Thoracic aorta (tissue), 2 donors: ENCODE measurements around the gene FCN3. TPM values are rescaled to one million over a fixed set of nuclear protein-coding genes. Genes with fewer than 3 reads are reported as not detected.
"Not testable (repeated sequence)": the region's sequence is repeated elsewhere in the genome, so short reads cannot be mapped to it uniquely, and the experiment has no call there.

ENCODE experiments used
- ATAC-seq: fragments of 150-250 bp; one replicate; pipeline ENCODE4 v1.8.0; 2017; ENCODE audit warnings: low read depth; ENCODE audit not compliant: insufficient number of reproducible peaks, low FRiP score
- DNase-seq: peaks from one replicate; pipeline ENCODE4 v3.0.0-alpha.2; 2020; ENCODE audit warnings: low spot score
- H3K27ac ChIP-seq, 2 donors: fragments of 200-600 bp; sonication (generic); 1 replicate in 1 of 2; 2 replicates in 1 of 2; pipeline ENCODE4 v1.5.1; 2016; ENCODE audit warnings: mild to moderate bottlenecking in 2 of 2, moderate library complexity in 2 of 2
- H3K27me3 ChIP-seq: fragments of 200-600 bp; sonication (generic); replicated peaks from 2 replicates; pipeline ENCODE4 v1.6.0; 2016; ENCODE audit warnings: mild to moderate bottlenecking; ENCODE audit not compliant: insufficient read depth
- H3K36me3 ChIP-seq: fragments of 200-600 bp; sonication (generic); one replicate; pipeline ENCODE4 v1.5.1; 2016
- H3K4me1 ChIP-seq, 2 donors: fragments of 200-600 bp; sonication (generic); 1 replicate in 1 of 2; 2 replicates in 1 of 2; pipeline versions ENCODE4 v1.5.1 to v1.6.0; 2016; ENCODE audit warnings: low read depth in 2 of 2, mild to moderate bottlenecking in 1 of 2; ENCODE audit not compliant: control insufficient read depth in 1 of 2
- H3K4me3 ChIP-seq: fragments of 200-600 bp; sonication (generic); 2 replicates; pipeline ENCODE4 v1.5.1; 2016; ENCODE audit warnings: mild to moderate bottlenecking
- H3K9me3 ChIP-seq: fragments of 200-600 bp; sonication (generic); 2 replicates; pipeline ENCODE4 v1.5.1; 2016
- total RNA-seq, 2 donors: library from RNA; depleted of rRNA; stranded (reverse); fragments of >200 nt; gene quantifications; one replicate each; pipeline versions ENCODE4 v1.1.0 to v1.2.3, GENCODE V29; 2016
- TF ChIP-seq, protein P1 (sequence below): fragments of 200-600 bp; sonication (generic); IDR thresholded peaks from one replicate; pipeline ENCODE4 v1.5.1; 2019; ENCODE audit warnings: antibody characterized with exemption

Gene FCN3
- total RNA-seq, 2 donors from 2014 or later: 3.5 to 4.5 TPM

DNA sequence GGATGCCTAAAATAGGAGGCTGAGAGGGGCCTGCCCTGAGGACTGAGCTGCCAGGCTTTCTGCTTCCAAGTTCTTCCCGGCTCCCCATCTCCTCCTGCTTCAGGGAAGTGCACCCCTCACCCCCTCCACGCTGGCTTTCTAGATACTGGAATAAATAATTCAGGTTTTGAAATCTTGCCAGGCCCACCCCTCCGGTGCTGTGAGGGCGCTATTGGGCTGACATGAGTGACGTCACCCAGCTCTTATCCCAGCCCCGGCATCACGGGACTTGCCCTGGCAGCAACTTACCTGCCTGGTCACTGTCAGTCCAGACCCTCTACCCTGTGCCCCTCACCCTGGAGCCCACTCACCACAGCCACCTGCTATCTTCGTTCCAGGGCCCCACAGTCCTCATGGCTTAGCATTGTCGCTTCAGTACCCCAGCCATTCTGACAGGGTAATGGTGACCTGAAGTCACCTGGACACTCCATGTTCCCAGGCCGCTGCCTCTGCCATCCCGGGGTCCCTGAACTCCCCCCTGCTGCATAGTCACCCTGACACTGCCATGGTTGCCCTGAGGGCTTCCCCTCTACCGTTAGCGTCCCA is 17.0 kb upstream of the FCN3 start:
- TF ChIP-seq, protein P1, sequence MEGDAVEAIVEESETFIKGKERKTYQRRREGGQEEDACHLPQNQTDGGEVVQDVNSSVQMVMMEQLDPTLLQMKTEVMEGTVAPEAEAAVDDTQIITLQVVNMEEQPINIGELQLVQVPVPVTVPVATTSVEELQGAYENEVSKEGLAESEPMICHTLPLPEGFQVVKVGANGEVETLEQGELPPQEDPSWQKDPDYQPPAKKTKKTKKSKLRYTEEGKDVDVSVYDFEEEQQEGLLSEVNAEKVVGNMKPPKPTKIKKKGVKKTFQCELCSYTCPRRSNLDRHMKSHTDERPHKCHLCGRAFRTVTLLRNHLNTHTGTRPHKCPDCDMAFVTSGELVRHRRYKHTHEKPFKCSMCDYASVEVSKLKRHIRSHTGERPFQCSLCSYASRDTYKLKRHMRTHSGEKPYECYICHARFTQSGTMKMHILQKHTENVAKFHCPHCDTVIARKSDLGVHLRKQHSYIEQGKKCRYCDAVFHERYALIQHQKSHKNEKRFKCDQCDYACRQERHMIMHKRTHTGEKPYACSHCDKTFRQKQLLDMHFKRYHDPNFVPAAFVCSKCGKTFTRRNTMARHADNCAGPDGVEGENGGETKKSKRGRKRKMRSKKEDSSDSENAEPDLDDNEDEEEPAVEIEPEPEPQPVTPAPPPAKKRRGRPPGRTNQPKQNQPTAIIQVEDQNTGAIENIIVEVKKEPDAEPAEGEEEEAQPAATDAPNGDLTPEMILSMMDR: no peak
- no peak overlapping the region for H3K27ac ChIP-seq
- no peaks in the 10 kb centered on the region for H3K27me3 ChIP-seq
- no peak for ATAC-seq
- no peaks in the 10 kb centered on the region for H3K36me3 ChIP-seq
- no peaks in the 10 kb centered on the region for H3K9me3 ChIP-seq
- H3K4me3 ChIP-seq: peak overlapping the region; percentile 77
- no peak for DNase-seq
- peaks cover 11 to 25% of the 10 kb centered on the region in 2 donors for H3K4me1 ChIP-seq

DNA sequence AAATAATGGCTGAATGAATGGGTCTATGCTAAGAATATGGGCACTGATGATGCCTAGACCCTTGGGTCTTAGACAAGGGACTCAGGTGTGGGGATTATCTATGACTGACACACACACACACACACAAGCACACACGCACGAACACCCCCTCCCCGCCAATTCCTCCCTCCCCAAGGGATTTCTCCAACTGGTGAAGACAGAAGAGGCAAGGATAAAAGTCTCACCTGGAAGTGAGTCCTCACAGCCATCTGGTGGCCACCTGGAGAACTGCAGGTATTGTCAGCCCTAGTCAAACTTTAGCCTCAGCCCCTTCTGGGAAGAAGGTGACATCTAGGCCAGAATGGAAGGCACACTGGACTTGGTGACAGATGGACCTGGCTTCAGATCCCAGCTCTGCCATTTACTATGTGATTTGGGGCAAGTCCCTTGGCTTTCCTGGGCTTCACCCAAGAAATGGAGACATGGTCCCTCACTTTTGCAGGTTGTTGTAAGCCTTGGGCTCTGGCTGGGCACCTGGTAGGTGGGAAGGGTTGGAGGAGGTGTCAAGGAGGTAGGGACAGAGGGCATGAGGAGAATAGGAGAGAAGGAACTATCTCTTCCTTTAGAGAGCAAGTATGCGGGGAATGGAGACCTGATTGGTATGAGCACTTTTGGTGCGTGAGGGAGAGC is 13.8 kb upstream of the FCN3 start:
- H3K36me3 ChIP-seq: no peaks in the 10 kb centered on the region
- peaks cover 11 to 19% of the 10 kb centered on the region in 2 donors for H3K4me1 ChIP-seq
- no peak for DNase-seq
- no peak overlapping the region for H3K27ac ChIP-seq
- ATAC-seq: no peak
- no peaks in the 10 kb centered on the region for H3K27me3 ChIP-seq
- no peaks in the 10 kb centered on the region for H3K9me3 ChIP-seq
- H3K4me3 ChIP-seq: no peak overlapping the region
- TF ChIP-seq, protein P1: peak; percentile 91

DNA sequence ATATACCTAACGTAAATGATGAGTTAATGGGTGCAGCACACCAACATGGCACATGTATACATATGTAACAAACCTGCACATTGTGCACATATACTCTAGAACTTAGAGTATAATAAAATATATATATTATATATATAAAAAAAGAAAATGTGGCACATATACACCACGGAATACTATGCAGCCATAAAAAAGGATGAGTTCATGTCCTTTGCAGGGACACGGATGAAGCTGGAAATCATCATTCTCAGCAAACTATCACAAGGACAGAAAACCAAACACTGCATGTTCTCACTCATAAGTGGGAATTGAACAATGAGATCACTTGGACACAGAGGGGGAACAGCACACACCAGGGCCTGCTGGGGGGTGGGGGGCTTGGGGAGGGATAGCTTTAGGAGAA is 10.2 kb upstream of the FCN3 start:
- DNase-seq, ATAC-seq, H3K27ac ChIP-seq: not testable (repeated sequence)

DNA sequence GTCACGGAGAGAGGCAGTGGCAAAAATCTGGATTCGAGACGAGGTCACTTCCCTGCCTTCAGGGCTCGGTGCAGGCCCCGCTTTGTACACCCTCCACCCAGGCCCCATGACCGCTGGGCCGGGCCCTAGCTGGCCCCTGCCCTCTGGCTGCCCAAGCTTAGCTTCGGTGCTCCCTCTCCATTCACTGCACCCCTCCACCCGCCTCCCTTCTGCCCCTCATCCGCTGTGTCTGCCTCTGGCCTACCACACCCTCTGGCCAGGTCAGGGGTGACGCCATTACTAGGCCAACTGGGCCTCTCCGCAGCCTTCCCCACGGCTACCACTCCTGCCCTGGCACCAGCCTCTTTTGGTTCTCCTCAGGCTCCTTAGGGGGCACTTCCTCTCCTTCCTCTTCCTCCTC is 9.0 kb upstream of the FCN3 start:
- no peaks in the 10 kb centered on the region for H3K36me3 ChIP-seq
- TF ChIP-seq, protein P1: no peak
- no peak for DNase-seq
- no peak for ATAC-seq
- H3K4me3 ChIP-seq: no peak overlapping the region
- H3K4me1 ChIP-seq: no peaks in the 10 kb centered on the region
- no peaks in the 10 kb centered on the region for H3K9me3 ChIP-seq
- no peak overlapping the region for H3K27ac ChIP-seq
- H3K27me3 ChIP-seq: no peaks in the 10 kb centered on the region

More for the DNA sequence above, 10.2 kb upstream of the FCN3 start:
- not testable (repeated sequence) for H3K9me3 ChIP-seq, H3K4me1 ChIP-seq, H3K36me3 ChIP-seq, H3K4me3 ChIP-seq, H3K27me3 ChIP-seq

GRCh38 chr1:27383039-27383605 is 8.5 kb upstream of the FCN3 start, which contains the start of gene CD164L2:
Gene CD164L2 (minus strand): TSS chr1:27383333. CDS start chr1:27383239, 94 bp downstream.
- Histone ChIP-seq H3K4me3 (no peak within 1 kb of the TSS), H3K9me3 (no peaks in the 10 kb centered on the region), H3K4me1 (no peaks in the 10 kb centered on the region), H3K36me3 (no peaks in the 10 kb centered on the region), H3K27ac (no peak within 1 kb of the TSS), H3K27me3 (no peaks in the 10 kb centered on the region)
- ATAC-seq (no peak), DNase-seq (no peak)
- TF ChIP-seq, protein P1: no peak
